A549 (cell line): ENCODE measurements around the gene FAM20C.
"Not testable (repeated sequence)": the region's sequence is repeated elsewhere in the genome, so short reads cannot be mapped to it uniquely, and the experiment has no call there.

Source experiments
- EP300 ChIP-seq, 2 experiments: fragments of >200 bp; sonication (Bioruptor Twin); formaldehyde crosslinking; IDR thresholded peaks; 2 replicates in 1 of 2; 3 replicates in 1 of 2; pipeline ENCODE4 v1.6.1; 2016 to 2017
- ESRRA ChIP-seq: fragments of 150-350 bp; IDR thresholded peaks from 2 replicates; pipeline ENCODE4 v1.6.1; 2014; ENCODE audit warnings: mild to moderate bottlenecking, low read length, borderline replicate concordance
- GATA3 ChIP-seq: IDR thresholded peaks from 2 replicates; pipeline ENCODE4 v1.6.1; 2012; ENCODE audit warnings: borderline replicate concordance
- JUN ChIP-seq, 2 experiments: fragments of >200 bp; sonication (Bioruptor Twin); formaldehyde crosslinking; IDR thresholded peaks; 2 replicates in 1 of 2; 3 replicates in 1 of 2; pipeline ENCODE4 v1.6.1; 2016 to 2017
- KDM1A ChIP-seq: fragments of 200-600 bp; sonication (generic); IDR thresholded peaks from 2 replicates; pipeline ENCODE4 v1.6.1; 2016; ENCODE audit warnings: low read depth, mild to moderate bottlenecking
- MAX ChIP-seq: IDR thresholded peaks from 2 replicates; pipeline ENCODE4 v1.6.1; 2012
- MYC ChIP-seq: IDR thresholded peaks from 2 replicates; pipeline ENCODE4 v1.6.1; 2012; ENCODE audit warnings: mild to moderate bottlenecking, inconsistent platforms, low read length, improper control_type of control experiment, borderline replicate concordance
- NPAS2 ChIP-seq: fragments of 250-450 bp; sonication (Bioruptor Pico); IDR thresholded peaks from 2 replicates; pipeline ENCODE4 v1.8.0; 2022; ENCODE audit warnings: mild to moderate bottlenecking, moderate library complexity, borderline replicate concordance
- NR3C1 ChIP-seq: fragments of >200 bp; sonication (Bioruptor Twin); formaldehyde crosslinking; IDR thresholded peaks from 3 replicates; pipeline ENCODE4 v1.6.1; 2017
- PBX3 ChIP-seq: IDR thresholded peaks from 2 replicates; pipeline ENCODE4 v1.6.1; 2012
- RFX5 ChIP-seq: fragments of 450-650 bp; IDR thresholded peaks from 2 replicates; pipeline ENCODE4 v1.7.1; 2014; ENCODE audit warnings: antibody characterized with exemption, mild to moderate bottlenecking, moderate library complexity
- RNF2 ChIP-seq: fragments of 200-600 bp; sonication (generic); IDR thresholded peaks from 2 replicates; pipeline ENCODE4 v1.6.1; 2016; ENCODE audit warnings: low read depth, mild to moderate bottlenecking, antibody characterized with exemption, moderate library complexity, borderline replicate concordance
- SMC3 ChIP-seq: fragments of >200 bp; sonication (Bioruptor Twin); formaldehyde crosslinking; IDR thresholded peaks from 3 replicates; pipeline ENCODE4 v1.6.1; 2018; ENCODE audit warnings: inconsistent platforms
- TF ChIP-seq, protein P1 (sequence below): fragments of >200 bp; sonication (Bioruptor Twin); formaldehyde crosslinking; IDR thresholded peaks from 3 replicates; pipeline ENCODE4 v1.5.1; 2016

GRCh38 chr7:182502-182901, 9.9 kb upstream of the FAM20C start:
- TF ChIP-seq, protein P1, sequence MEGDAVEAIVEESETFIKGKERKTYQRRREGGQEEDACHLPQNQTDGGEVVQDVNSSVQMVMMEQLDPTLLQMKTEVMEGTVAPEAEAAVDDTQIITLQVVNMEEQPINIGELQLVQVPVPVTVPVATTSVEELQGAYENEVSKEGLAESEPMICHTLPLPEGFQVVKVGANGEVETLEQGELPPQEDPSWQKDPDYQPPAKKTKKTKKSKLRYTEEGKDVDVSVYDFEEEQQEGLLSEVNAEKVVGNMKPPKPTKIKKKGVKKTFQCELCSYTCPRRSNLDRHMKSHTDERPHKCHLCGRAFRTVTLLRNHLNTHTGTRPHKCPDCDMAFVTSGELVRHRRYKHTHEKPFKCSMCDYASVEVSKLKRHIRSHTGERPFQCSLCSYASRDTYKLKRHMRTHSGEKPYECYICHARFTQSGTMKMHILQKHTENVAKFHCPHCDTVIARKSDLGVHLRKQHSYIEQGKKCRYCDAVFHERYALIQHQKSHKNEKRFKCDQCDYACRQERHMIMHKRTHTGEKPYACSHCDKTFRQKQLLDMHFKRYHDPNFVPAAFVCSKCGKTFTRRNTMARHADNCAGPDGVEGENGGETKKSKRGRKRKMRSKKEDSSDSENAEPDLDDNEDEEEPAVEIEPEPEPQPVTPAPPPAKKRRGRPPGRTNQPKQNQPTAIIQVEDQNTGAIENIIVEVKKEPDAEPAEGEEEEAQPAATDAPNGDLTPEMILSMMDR: not testable (repeated sequence)
- not testable (repeated sequence) for TF ChIP-seq NPAS2 (CRISPR knock-in tag); MYC; ESRRA; RFX5; RNF2; MAX; JUN (IDR thresholded peaks at IDR 0.05); GATA3; NR3C1; SMC3; KDM1A; EP300 (IDR thresholded peaks at IDR 0.05); PBX3
